ENCODE measurements around the gene R3HDM4.
A peak's percentile ranks its signal among the peaks of the same experiment; 100 is the strongest.

R3HDM4 gene

GRCh38 chr19:920051-920864 is 7.2 kb upstream of the R3HDM4 start:
- TF ChIP-seq SIN3A (IDR thresholded peaks at IDR 0.05; ENCODE audit: borderline replicate concordance, insufficient read depth, low read length): no peak
- no peak for TF ChIP-seq TAF1 (IDR thresholded peaks at IDR 0.05; ENCODE audit: borderline replicate concordance, insufficient read depth, low read length)
- no peak for TF ChIP-seq POLR2AphosphoS5 (IDR thresholded peaks at IDR 0.05; ENCODE audit: low read depth, low read length)
- TF ChIP-seq FOXP2 (optimal IDR thresholded peaks at IDR 0.05; ENCODE audit: borderline replicate concordance, extremely low read depth, extremely low read length, insufficient read depth): no peak
- no peak for TF ChIP-seq REST (IDR thresholded peaks at IDR 0.05; ENCODE audit: insufficient read depth in 1 of 2, low read depth in 2 of 2, low read length in 2 of 2)

DNA sequence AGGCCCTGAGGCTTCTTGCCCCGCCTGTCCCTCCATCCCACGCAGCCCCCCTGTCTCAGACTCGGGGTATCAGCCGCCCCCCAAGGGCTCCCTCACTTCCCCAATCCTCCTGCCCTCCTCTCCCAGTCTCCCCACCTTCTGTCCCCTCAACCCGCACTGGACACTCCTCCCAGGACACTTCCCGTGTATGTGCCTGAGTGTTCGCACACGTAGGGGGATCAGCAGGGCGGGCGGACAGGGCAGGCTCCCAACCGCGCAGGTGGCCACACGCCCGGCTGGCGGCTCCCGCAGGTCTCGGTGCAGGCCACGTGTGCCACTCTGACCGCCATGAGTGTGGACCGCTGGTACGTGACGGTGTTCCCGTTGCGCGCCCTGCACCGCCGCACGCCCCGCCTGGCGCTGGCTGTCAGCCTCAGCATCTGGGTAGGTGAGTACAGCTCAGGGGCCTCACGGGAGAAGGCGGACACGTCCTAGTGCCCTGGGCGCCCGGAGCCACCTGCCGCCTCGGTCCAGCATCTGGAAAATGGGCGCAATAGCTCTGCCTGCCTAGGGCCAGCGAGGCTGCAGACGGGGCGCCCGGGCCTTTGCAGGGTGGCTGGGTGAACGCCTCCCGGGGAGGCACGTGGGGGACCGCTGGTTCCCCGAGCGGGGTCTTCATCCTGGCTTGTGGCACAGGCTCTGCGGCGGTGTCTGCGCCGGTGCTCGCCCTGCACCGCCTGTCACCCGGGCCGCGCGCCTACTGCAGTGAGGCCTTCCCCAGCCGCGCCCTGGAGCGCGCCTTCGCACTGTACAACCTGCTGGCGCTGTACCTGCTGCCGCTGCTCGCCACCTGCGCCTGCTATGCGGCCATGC is 6.4 kb upstream of the R3HDM4 start:
- no peak for TF ChIP-seq TAF1 (IDR thresholded peaks at IDR 0.05; ENCODE audit: borderline replicate concordance, insufficient read depth, low read length)
- TF ChIP-seq REST (IDR thresholded peaks at IDR 0.05; ENCODE audit: insufficient read depth in 1 of 2, low read depth in 2 of 2, low read length in 2 of 2): no peak
- TF ChIP-seq FOXP2 (optimal IDR thresholded peaks at IDR 0.05; ENCODE audit: borderline replicate concordance, extremely low read depth, extremely low read length, insufficient read depth): peak; percentile 23
- TF ChIP-seq POLR2AphosphoS5 (IDR thresholded peaks at IDR 0.05; ENCODE audit: low read depth, low read length): no peak
- TF ChIP-seq SIN3A (IDR thresholded peaks at IDR 0.05; ENCODE audit: borderline replicate concordance, insufficient read depth, low read length): no peak

- no peak for TF ChIP-seq REST (IDR thresholded peaks at IDR 0.05; ENCODE audit: insufficient read depth in 1 of 2, low read depth in 2 of 2, low read length in 2 of 2)
- TF ChIP-seq POLR2AphosphoS5 (IDR thresholded peaks at IDR 0.05; ENCODE audit: low read depth, low read length): no peak
- no peak for TF ChIP-seq TAF1 (IDR thresholded peaks at IDR 0.05; ENCODE audit: borderline replicate concordance, insufficient read depth, low read length)
- TF ChIP-seq FOXP2 (optimal IDR thresholded peaks at IDR 0.05; ENCODE audit: borderline replicate concordance, extremely low read depth, extremely low read length, insufficient read depth): no peak
- TF ChIP-seq SIN3A (IDR thresholded peaks at IDR 0.05; ENCODE audit: borderline replicate concordance, insufficient read depth, low read length): no peak
These were observed 5.6 kb upstream of the R3HDM4 start for GRCh38 chr19:918481-919198.

- TF ChIP-seq SIN3A (IDR thresholded peaks at IDR 0.05; ENCODE audit: borderline replicate concordance, insufficient read depth, low read length) (no peak), POLR2AphosphoS5 (IDR thresholded peaks at IDR 0.05; ENCODE audit: low read depth, low read length) (no peak), TAF1 (IDR thresholded peaks at IDR 0.05; ENCODE audit: borderline replicate concordance, insufficient read depth, low read length) (no peak), FOXP2 (optimal IDR thresholded peaks at IDR 0.05; ENCODE audit: borderline replicate concordance, extremely low read depth, extremely low read length, insufficient read depth) (no peak), REST (IDR thresholded peaks at IDR 0.05; ENCODE audit: insufficient read depth in 1 of 2, low read depth in 2 of 2, low read length in 2 of 2) (no peak)
These were observed 5.1 kb upstream of the R3HDM4 start for GRCh38 chr19:918152-918437.
